H9 (cell line): ENCODE results near the gene CNDP1. TPM values are rescaled to one million over a fixed set of nuclear protein-coding genes. Genes with fewer than 3 reads are reported as not detected.

ENCODE experiments used
- DNase-seq: peaks from one replicate; pipeline ENCODE4 v3.0.0-alpha.2; 2017
- H2AFZ ChIP-seq: one replicate; pipeline ENCODE4 v1.6.1; 2013; ENCODE audit warnings: mild to moderate bottlenecking, low read length, control low read depth, moderate library complexity
- H2AK5ac ChIP-seq: 2 replicates; pipeline ENCODE4 v1.6.1; 2013; ENCODE audit warnings: low read length, control low read depth, mixed read lengths; ENCODE audit not compliant: insufficient read length
- H2BK120ac ChIP-seq: one replicate; pipeline ENCODE4 v1.6.1; 2013; ENCODE audit warnings: low read depth, mild to moderate bottlenecking, low read length, control low read depth, inconsistent platforms; ENCODE audit not compliant: poor library complexity, severe bottlenecking
- H2BK12ac ChIP-seq: 2 replicates; pipeline ENCODE4 v1.6.1; 2013; ENCODE audit warnings: low read length, control low read depth, mixed read lengths, low read depth; ENCODE audit not compliant: insufficient read length
- H2BK15ac ChIP-seq: 2 replicates; pipeline ENCODE4 v1.6.1; 2013; ENCODE audit warnings: low read depth, low read length, control low read depth
- H2BK20ac ChIP-seq: one replicate; pipeline ENCODE4 v1.6.1; 2013; ENCODE audit warnings: low read depth, mild to moderate bottlenecking, low read length, control low read depth, inconsistent platforms; ENCODE audit not compliant: poor library complexity, severe bottlenecking
- H2BK5ac ChIP-seq: 2 replicates; pipeline ENCODE4 v1.6.1; 2013; ENCODE audit warnings: low read length, control low read depth, mixed read lengths; ENCODE audit not compliant: insufficient read length
- H3K14ac ChIP-seq: 2 replicates; pipeline ENCODE4 v1.6.1; 2013; ENCODE audit warnings: low read length, control low read depth; ENCODE audit not compliant: insufficient read depth
- H3K18ac ChIP-seq: 2 replicates; pipeline ENCODE4 v1.6.1; 2013; ENCODE audit warnings: low read depth, mild to moderate bottlenecking, mixed read lengths, low read length, control low read depth; ENCODE audit not compliant: insufficient read length
- H3K23ac ChIP-seq: 2 replicates; pipeline ENCODE4 v1.6.1; 2013; ENCODE audit warnings: low read length, control low read depth, mixed read lengths, low read depth; ENCODE audit not compliant: insufficient read length
- H3K23me2 ChIP-seq: 2 replicates; pipeline ENCODE4 v1.6.1; 2013; ENCODE audit warnings: low read depth, mild to moderate bottlenecking, mixed read lengths, low read length, control low read depth; ENCODE audit not compliant: insufficient read length, poor library complexity, severe bottlenecking
- H3K27ac ChIP-seq: 2 replicates; pipeline ENCODE4 v1.5.1; 2013; ENCODE audit warnings: low read length, control low read depth, mixed read lengths, low read depth; ENCODE audit not compliant: insufficient read length
- H3K27me3 ChIP-seq: 2 replicates; pipeline ENCODE4 v1.6.1; 2013; ENCODE audit warnings: low read length, control low read depth, inconsistent platforms; ENCODE audit not compliant: insufficient read depth
- H3K4ac ChIP-seq: 2 replicates; pipeline ENCODE4 v1.6.1; 2013; ENCODE audit warnings: low read depth, mild to moderate bottlenecking, control low read depth, inconsistent platforms, low read length, moderate library complexity
- H3K4me1 ChIP-seq: 2 replicates; pipeline ENCODE4 v1.6.1; 2013; ENCODE audit warnings: low read length, control low read depth, inconsistent platforms; ENCODE audit not compliant: insufficient read depth
- H3K4me2 ChIP-seq: 2 replicates; pipeline ENCODE4 v1.6.1; 2013; ENCODE audit warnings: low read length, control low read depth, mixed read lengths; ENCODE audit not compliant: insufficient read length, insufficient read depth
- H3K56ac ChIP-seq: 2 replicates; pipeline ENCODE4 v1.6.1; 2013; ENCODE audit warnings: low read depth, mild to moderate bottlenecking, mixed read lengths, low read length, control low read depth; ENCODE audit not compliant: insufficient read length
- H3K79me1 ChIP-seq: 2 replicates; pipeline ENCODE4 v1.6.1; 2013; ENCODE audit warnings: low read depth, mild to moderate bottlenecking, moderate library complexity, low read length, control low read depth, inconsistent platforms; ENCODE audit not compliant: insufficient read depth, poor library complexity, severe bottlenecking
- H3K79me2 ChIP-seq: 2 replicates; pipeline ENCODE4 v1.6.1; 2013; ENCODE audit warnings: low read length, control low read depth, inconsistent platforms; ENCODE audit not compliant: insufficient read depth
- H3K9ac ChIP-seq: 2 replicates; pipeline ENCODE4 v1.6.1; 2013; ENCODE audit warnings: low read length, control low read depth, mixed read lengths; ENCODE audit not compliant: insufficient read length; ENCODE audit errors: extremely low read depth
- H3K9me3 ChIP-seq: one replicate; pipeline ENCODE4 v1.6.1; 2013; ENCODE audit warnings: low read depth, low read length, inconsistent platforms; ENCODE audit not compliant: control insufficient read depth
- H3T11ph ChIP-seq: one replicate; pipeline ENCODE4 v1.6.1; 2013; ENCODE audit warnings: mild to moderate bottlenecking, low read length, control low read depth, inconsistent platforms
- H4K20me1 ChIP-seq: one replicate; pipeline ENCODE4 v1.6.1; 2013; ENCODE audit not compliant: control insufficient read depth, insufficient read length, insufficient read depth
- H4K5ac ChIP-seq: 2 replicates; pipeline ENCODE4 v1.6.1; 2013; ENCODE audit warnings: low read depth, mild to moderate bottlenecking, mixed read lengths, low read length, control low read depth; ENCODE audit not compliant: insufficient read length
- H4K8ac ChIP-seq: replicated peaks from 2 replicates; pipeline ENCODE4 v1.6.1; 2013; ENCODE audit warnings: low read length, control low read depth, mixed read lengths, low read depth; ENCODE audit not compliant: insufficient read length
- H4K91ac ChIP-seq: 2 replicates; pipeline ENCODE4 v1.6.1; 2013; ENCODE audit warnings: low read depth, mild to moderate bottlenecking, moderate library complexity, mixed read lengths, low read length, control low read depth; ENCODE audit not compliant: insufficient read length
- H3K27ac Mint-ChIP-seq, 3 experiments: 2 replicates in 2 of 3; 3 replicates in 1 of 3; pipeline ENCODE4 v1.8.0; 2020 to 2021; ENCODE audit warnings: mixed read lengths in 3 of 3, mild to moderate bottlenecking in 1 of 3, moderate library complexity in 1 of 3
- H3K27me3 Mint-ChIP-seq: 2 replicates; pipeline ENCODE4 v1.8.0; 2021; ENCODE audit warnings: low read depth, mild to moderate bottlenecking, moderate library complexity, mixed read lengths
- H3K36me3 Mint-ChIP-seq, 3 experiments: 2 replicates in 2 of 3; 3 replicates in 1 of 3; pipeline ENCODE4 v1.8.0; 2020 to 2021; ENCODE audit warnings: low read depth in 3 of 3, mixed read lengths in 3 of 3; ENCODE audit not compliant: insufficient read depth in 1 of 3
- H3K4me1 Mint-ChIP-seq, 2 experiments: 2 replicates each; pipeline ENCODE4 v1.8.0; 2020; ENCODE audit warnings: mixed read lengths in 2 of 2
- H3K4me3 Mint-ChIP-seq, 2 experiments: 2 replicates in 1 of 2; 3 replicates in 1 of 2; pipeline ENCODE4 v1.8.0; 2020 to 2021; ENCODE audit warnings: mild to moderate bottlenecking in 2 of 2, mixed read lengths in 2 of 2, moderate library complexity in 1 of 2
- H3K9me3 Mint-ChIP-seq, 2 experiments: 2 replicates in 1 of 2; 3 replicates in 1 of 2; pipeline ENCODE4 v1.8.0; 2020; ENCODE audit warnings: mild to moderate bottlenecking in 2 of 2, mixed read lengths in 2 of 2, moderate library complexity in 1 of 2
- CTCF ChIP-seq: fragments of 200-600 bp; sonication (generic); conservative IDR thresholded peaks from 3 replicates; pipeline ENCODE4 v1.8.0; 2021; ENCODE audit warnings: antibody characterized with exemption, mild to moderate bottlenecking
- WGBS: extraction: QIAGEN DNeasy Blood & Tissue Kit; methylation state at CpG from one replicate; pipeline ENCODE4 v1.1.7; 2013; ENCODE audit warnings: missing lambda C conversion rate, low lambda C conversion rate, mixed read lengths; ENCODE audit not compliant: insufficient read length; ENCODE audit errors: extremely low coverage; 5-methylcytosine and 5-hydroxymethylcytosine counted together
- total RNA-seq: library from RNA; stranded (reverse); gene quantifications from 2 replicates; pipeline ENCODE4 v1.2.1, GENCODE V29; 2021

The CNDP1 gene
- total RNA-seq, 1 experiment from 2014 or later = not detected

- H3K27me3 ChIP-seq = no peaks in the 10 kb centered on the region
- H3K9me3 ChIP-seq = no peaks in the 10 kb centered on the region
- WGBS = no CpG with 5 or more reads among the region's 6 CpGs
- H3K56ac ChIP-seq = no peak overlapping the region
- H3K27ac Mint-ChIP-seq = no peak overlapping the region
- H2AK5ac ChIP-seq = no peak overlapping the region
- no peaks in the 10 kb centered on the region; the same call in 1 of the 2 replicates for H3K4me1 ChIP-seq
- no peak overlapping the region for H3K4me3 Mint-ChIP-seq
- no peak overlapping the region for H3K4ac ChIP-seq
- H3K9me3 Mint-ChIP-seq = no peaks in the 10 kb centered on the region
- no peak overlapping the region for H4K5ac ChIP-seq
- DNase-seq = no peak
- H2BK15ac ChIP-seq = no peak overlapping the region
- H3K18ac ChIP-seq = no peak overlapping the region
- no peak overlapping the region for H2BK12ac ChIP-seq
- no peak overlapping the region for H3K27ac ChIP-seq
- no peak overlapping the region for H3K9ac ChIP-seq
- no peak overlapping the region for H2BK120ac ChIP-seq
- no peaks in the 10 kb centered on the region for H4K20me1 ChIP-seq
- H3K27me3 Mint-ChIP-seq = no peaks in the 10 kb centered on the region
- no peak overlapping the region for H3K4me2 ChIP-seq
- no peak overlapping the region for H4K8ac ChIP-seq
- no peak overlapping the region for H2BK20ac ChIP-seq
- no peak overlapping the region for H2AFZ ChIP-seq
- no peak overlapping the region for H4K91ac ChIP-seq
- TF ChIP-seq CTCF = no peak
- no peak overlapping the region for H2BK5ac ChIP-seq
- peaks cover 3 to 13% (median 11%) of the 10 kb centered on the region in 3 experiments; a peak in 4 of 7 replicates for H3K36me3 Mint-ChIP-seq
- H3K23ac ChIP-seq = no peak overlapping the region
- H3K4me1 Mint-ChIP-seq = peaks cover 0 to 4% of the 10 kb centered on the region in 2 experiments; a peak in 3 of 4 replicates
- H3T11ph ChIP-seq = no peak overlapping the region
- H3K79me1 ChIP-seq = no peaks in the 10 kb centered on the region
- H3K14ac ChIP-seq = no peak overlapping the region
- no peaks in the 10 kb centered on the region for H3K79me2 ChIP-seq
- no peaks in the 10 kb centered on the region for H3K23me2 ChIP-seq
Observed at GRCh38 chr18:74630804-74631203, 96.5 kb downstream of the CNDP1 start.
